BLaER1 treated with 17β-estradiol and CSF1 and Interleukin-3, amounts not matched to agents 10 nM and 100 nM (cell line): ENCODE results near the gene C16orf90.
A peak's percentile ranks its signal among the peaks of the same experiment; 100 is the strongest.
"Not testable (repeated sequence)": the region's sequence is repeated elsewhere in the genome, so short reads cannot be mapped to it uniquely, and the experiment has no call there.

Experiments
- H3K27ac ChIP-seq, 11 experiments: shearing (Covaris generic); formaldehyde crosslinking; 2 replicates each; pipeline ENCODE4 v1.8.1; 2022
- H3K27me3 ChIP-seq, 11 experiments: shearing (Covaris generic); formaldehyde crosslinking; 2 replicates each; pipeline ENCODE4 v1.8.1; 2022
- H3K36me3 ChIP-seq, 11 experiments: shearing (Covaris generic); formaldehyde crosslinking; 2 replicates each; pipeline ENCODE4 v1.8.1; 2022
- H3K4me1 ChIP-seq, 10 experiments: shearing (Covaris generic); formaldehyde crosslinking; 2 replicates each; pipeline ENCODE4 v1.8.1; 2022
- H3K4me2 ChIP-seq, 11 experiments: shearing (Covaris generic); formaldehyde crosslinking; 2 replicates each; pipeline ENCODE4 v1.8.1; 2022
- H3K4me3 ChIP-seq, 10 experiments: shearing (Covaris generic); formaldehyde crosslinking; 2 replicates each; pipeline ENCODE4 v1.8.1; 2022
- H3K9ac ChIP-seq, 11 experiments: shearing (Covaris generic); formaldehyde crosslinking; 2 replicates each; pipeline ENCODE4 v1.8.1; 2022
- H3K9me3 ChIP-seq, 11 experiments: shearing (Covaris generic); formaldehyde crosslinking; replicated peaks in 1 of 11; 2 replicates each; pipeline ENCODE4 v1.8.1; 2022
- H4K20me1 ChIP-seq, 11 experiments: shearing (Covaris generic); formaldehyde crosslinking; 2 replicates each; pipeline ENCODE4 v1.8.1; 2022
- Cebpa-rat ChIP-seq, 11 experiments: shearing (Covaris generic); IDR thresholded peaks; 2 replicates each; pipeline ENCODE4 v1.8.1; 2022

C16orf90 gene

DNA sequence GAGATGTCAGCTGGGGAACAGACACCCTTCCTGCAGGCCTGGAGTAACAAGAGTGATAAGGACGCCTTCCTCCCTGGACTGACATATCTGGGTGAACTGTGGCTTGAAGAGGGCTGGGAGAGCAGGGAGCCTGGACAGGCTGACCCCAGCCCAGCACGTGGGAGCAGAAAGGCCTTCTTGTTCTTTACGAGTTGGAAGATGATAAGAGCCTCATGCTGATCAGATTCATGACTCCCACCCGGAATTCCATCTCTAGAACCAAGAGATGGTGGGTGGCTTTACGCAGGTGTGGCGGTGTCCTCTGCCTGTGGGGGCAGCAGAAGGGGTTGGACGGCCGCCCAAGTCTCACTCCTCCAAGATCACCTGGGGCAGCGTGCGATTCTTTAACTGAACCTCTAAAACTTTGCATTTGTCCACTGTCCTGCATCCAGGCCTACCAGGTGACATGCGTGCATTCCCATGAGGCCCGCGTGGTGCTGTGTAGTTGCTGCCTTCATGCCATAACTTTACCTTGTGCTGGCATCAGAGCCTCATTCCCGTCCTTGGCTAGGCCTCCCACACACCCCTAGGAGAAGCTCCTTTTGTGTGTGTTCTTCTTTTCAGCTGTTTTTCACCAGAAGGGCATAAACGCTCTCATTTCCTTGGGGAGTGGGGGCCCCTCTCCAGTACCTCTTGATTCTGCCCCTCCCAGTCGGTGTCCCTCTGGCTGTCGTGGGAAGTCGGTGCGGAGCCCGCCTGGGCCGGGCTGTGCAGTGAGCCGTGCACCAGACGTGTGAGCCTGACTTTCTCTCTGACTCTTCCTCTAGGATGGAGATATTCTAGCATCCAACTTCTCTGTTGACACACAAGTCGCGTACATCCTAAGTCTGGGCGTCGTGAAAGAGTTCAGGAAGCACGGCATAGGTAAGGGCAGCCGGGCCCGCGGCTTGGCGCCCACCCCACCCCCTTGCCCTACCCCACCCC lies 13.3 kb downstream of the C16orf90 start:
- no peak for TF ChIP-seq Cebpa-rat (IDR thresholded peaks at IDR 0.05)
- Histone ChIP-seq H3K36me3 (peaks cover 90 to 100% (median 94%) of the 10 kb centered on the region in 11 experiments), H3K27me3 (no peaks in the 10 kb centered on the region), H3K4me2 (no peak overlapping the region), H3K9me3 (no peaks in the 10 kb centered on the region), H3K9ac (no peak overlapping the region), H3K27ac (no peak overlapping the region), H4K20me1 (peaks cover 46 to 99% (median 93%) of the 10 kb centered on the region in 11 experiments; a peak in 21 of 22 replicates), H3K4me3 (no peak overlapping the region), H3K4me1 (no peaks in the 10 kb centered on the region)

DNA sequence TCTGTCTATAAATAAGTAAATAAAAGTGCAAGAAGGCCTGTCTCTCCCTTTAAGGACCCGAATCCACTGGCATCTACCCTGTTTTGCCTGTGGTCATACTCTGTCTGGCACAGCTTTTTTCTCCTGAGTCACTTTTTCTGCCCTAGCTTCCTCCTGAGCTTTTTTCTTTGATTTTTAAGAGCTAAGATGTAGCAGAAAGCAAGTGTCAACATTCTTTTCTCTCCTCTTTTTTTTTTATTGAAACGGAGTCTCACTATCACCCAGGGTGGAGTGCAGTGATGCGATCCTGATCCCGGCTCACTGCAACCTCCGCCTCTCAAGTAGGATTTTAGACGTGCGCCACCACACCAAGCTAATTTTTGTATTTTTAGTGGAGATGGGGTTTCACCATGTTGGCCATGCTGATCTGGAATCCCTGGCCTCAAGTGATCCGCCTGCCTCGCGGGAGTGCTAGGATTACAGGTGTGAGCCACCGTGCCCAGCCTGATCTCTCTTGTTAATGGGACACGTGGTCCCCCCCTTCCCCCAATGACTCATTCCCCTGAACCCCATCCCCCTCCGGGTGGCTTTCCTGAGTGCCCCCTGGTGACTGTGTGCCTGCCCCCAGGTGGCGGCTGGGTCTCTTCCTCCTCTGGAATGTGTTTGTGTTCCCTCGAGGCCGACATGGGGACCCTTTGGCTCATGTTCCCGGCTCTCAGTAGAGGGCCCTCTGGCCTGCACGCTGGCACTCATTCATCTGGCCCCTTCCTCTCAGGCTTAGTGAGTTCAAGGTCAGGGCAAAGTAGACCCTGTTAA lies 14.2 kb downstream of the C16orf90 start:
- H3K9me3 ChIP-seq: no peaks in the 10 kb centered on the region
- no peaks in the 10 kb centered on the region for H3K4me1 ChIP-seq
- H3K36me3 ChIP-seq: peaks cover 84 to 99% (median 94%) of the 10 kb centered on the region in 11 experiments
- H3K4me2 ChIP-seq: no peak overlapping the region
- H3K27ac ChIP-seq: no peak overlapping the region
- H3K27me3 ChIP-seq: no peaks in the 10 kb centered on the region
- TF ChIP-seq Cebpa-rat (IDR thresholded peaks at IDR 0.05): no peak
- no peak overlapping the region for H3K4me3 ChIP-seq
- H4K20me1 ChIP-seq: peaks cover 50 to 99% (median 94%) of the 10 kb centered on the region in 11 experiments; a peak in 21 of 22 replicates
- H3K9ac ChIP-seq: 0 out of 22 replicates have a peak overlapping the region, but pooled peaks of 1 of the 11 experiments have one; percentile 33

DNA sequence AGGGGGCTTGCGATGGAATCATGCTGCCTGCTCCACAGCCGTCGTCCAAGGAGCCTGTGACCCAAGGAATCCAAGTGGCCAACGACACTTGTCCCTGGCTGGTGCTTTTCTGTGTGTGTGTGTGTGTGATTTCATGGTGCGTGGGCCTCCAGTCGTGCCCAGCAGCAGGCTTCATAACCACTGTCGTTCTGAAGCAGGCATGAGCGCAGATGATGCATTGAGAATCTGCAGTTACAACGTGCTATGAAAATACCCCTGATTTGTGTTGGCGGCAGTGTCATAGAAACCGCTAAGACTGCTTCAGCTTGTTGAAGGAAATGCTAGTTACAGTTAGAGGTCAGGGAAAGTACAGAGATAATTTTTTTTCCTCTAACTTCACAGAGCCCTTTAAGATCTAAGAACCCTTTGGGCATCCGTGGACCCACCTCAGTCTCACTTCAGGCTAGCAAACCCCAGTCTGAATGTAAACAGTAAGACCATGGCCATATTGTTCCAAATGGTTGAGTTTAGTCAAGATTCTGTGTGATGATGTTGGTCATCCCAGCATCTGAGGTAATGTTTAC lies 15.6 kb downstream of the C16orf90 start:
- no peaks in the 10 kb centered on the region for H3K27me3 ChIP-seq
- H3K9ac ChIP-seq: no peak overlapping the region
- no peaks in the 10 kb centered on the region for H3K9me3 ChIP-seq
- H3K27ac ChIP-seq: no peak overlapping the region
- no peaks in the 10 kb centered on the region for H3K4me1 ChIP-seq
- peaks cover 54 to 99% (median 94%) of the 10 kb centered on the region in 11 experiments; a peak in 21 of 22 replicates for H4K20me1 ChIP-seq
- TF ChIP-seq Cebpa-rat (IDR thresholded peaks at IDR 0.05): no peak
- H3K4me2 ChIP-seq: no peak overlapping the region
- no peak overlapping the region for H3K4me3 ChIP-seq
- H3K36me3 ChIP-seq: peaks cover 81 to 99% (median 92%) of the 10 kb centered on the region in 11 experiments

DNA sequence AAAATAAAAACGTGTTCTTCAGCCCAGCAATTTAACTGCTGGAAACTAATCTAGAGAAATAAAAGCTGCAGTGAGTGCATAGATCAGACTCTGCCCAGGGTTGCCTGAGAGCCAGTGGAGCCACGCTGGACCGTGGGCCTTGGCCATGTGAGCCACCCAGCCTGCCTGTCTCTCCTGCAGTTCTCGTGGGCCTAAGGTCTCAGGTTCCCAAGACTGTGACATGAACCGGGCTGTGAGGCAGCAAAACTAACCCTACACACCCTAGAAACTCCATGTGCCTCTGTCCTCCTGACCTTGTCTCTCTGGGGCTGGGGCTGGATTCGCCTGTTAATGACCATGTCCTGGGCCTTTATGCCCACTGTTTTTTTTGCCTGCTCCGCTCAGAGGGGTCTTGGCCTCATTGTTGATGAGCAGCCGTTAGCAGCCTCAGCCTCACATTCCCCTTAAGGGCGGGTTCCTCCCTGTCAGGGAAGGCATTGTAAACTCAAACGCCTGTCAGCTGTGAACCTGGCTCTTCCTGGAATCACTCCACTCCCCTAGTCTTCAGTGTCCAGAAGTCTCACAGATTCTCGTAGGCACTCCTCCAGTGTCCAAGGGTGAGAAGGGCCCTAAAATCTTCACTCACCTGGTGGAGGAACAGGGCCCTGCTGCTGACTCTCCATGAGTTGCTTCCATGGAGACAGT lies 16.9 kb downstream of the C16orf90 start:
- H3K36me3 ChIP-seq: peaks cover 73 to 98% (median 89%) of the 10 kb centered on the region in 11 experiments
- no peak overlapping the region for H3K4me2 ChIP-seq
- H4K20me1 ChIP-seq: peaks cover 55 to 99% (median 94%) of the 10 kb centered on the region in 11 experiments; a peak in 21 of 22 replicates

DNA sequence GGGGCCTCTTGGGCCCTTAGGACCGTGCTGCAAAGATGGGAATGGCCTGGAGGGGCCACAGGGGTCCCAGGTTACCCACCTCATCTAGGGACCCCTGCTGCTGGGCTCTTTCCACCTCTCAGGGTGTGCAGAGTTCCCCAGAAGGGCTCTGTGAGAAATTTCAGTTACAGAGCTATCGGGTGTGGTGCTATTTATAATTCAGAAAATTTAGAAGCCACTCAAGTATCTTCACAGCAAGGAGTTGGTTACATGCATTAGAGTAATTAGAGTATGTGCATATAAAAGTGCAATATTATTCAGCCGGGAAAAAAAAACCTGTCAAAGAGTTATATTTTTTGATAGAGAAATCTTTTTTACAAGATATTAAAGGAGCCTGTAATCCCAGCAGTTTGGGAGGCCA lies 18.9 kb downstream of the C16orf90 start:
- Histone ChIP-seq H3K27ac (no peak overlapping the region), H3K27me3 (no peaks in the 10 kb centered on the region), H3K4me2 (no peak overlapping the region), H3K9me3 (peaks cover 18 to 24% (median 23%) of the 10 kb centered on the region in 11 experiments; a peak in 21 of 22 replicates), H3K4me1 (no peaks in the 10 kb centered on the region), H4K20me1 (peaks cover 51 to 100% (median 99%) of the 10 kb centered on the region in 11 experiments; a peak in 21 of 22 replicates), H3K4me3 (no peak overlapping the region), H3K9ac (no peak overlapping the region), H3K36me3 (peaks cover 75 to 99% (median 90%) of the 10 kb centered on the region in 11 experiments)
- TF ChIP-seq Cebpa-rat (IDR thresholded peaks at IDR 0.05): no peak

More for the DNA sequence above, 16.9 kb downstream of the C16orf90 start:
- H3K4me3 ChIP-seq: no peak overlapping the region
- no peak overlapping the region for H3K27ac ChIP-seq
- H3K27me3 ChIP-seq: no peaks in the 10 kb centered on the region
- TF ChIP-seq Cebpa-rat (IDR thresholded peaks at IDR 0.05): no peak
- H3K9ac ChIP-seq: no peak overlapping the region
- no peaks in the 10 kb centered on the region for H3K4me1 ChIP-seq
- peaks cover 0 to 4% (median 3%) of the 10 kb centered on the region in 11 experiments; a peak in 19 of 22 replicates for H3K9me3 ChIP-seq

DNA sequence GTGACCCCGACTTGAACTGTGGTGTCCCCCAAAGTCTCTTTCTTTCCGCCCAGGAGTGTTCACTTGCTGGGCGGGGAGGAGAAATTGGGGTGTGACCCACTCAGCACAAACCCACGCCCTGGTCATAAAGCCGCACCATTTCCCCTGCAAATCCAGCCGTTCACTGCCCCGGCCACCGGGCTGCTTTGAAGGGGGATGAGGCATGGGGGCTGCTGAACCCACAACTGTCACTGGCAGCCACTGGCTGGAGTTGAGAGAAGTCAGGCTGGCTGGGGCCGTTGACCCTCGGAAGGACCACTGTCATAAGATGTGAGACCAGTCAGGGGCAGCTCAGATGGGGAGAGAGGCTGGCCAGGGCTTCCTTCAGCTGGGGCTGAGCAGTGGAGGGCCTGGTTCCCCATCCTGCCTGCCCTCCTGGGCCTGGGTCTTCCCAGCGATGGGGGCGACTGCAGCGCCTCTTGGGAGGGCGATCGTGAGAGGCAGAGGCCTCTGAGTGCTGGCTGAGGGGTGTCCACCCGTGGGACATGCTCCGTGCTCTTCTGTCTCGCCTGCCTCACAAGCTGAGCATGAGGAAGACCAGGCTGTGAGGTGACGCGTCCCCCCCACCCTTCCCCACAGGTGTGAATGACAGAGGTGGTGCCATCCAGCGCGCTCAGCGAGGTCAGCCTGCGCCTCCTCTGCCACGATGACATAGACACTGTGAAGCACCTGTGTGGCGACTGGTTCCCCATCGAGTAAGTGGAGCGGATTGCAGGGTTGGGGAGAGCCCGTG lies 19.5 kb downstream of the C16orf90 start:
- Histone ChIP-seq H3K9ac (0 out of 22 replicates have a peak overlapping the region, but pooled peaks of 1 of the 11 experiments have one; percentile 6), H3K4me3 (no peak overlapping the region), H3K36me3 (peaks cover 75 to 99% (median 90%) of the 10 kb centered on the region in 11 experiments), H3K27me3 (no peaks in the 10 kb centered on the region), H3K4me2 (no peak overlapping the region), H3K4me1 (no peaks in the 10 kb centered on the region), H4K20me1 (peaks cover 47 to 100% (median 99%) of the 10 kb centered on the region in 11 experiments; a peak in 21 of 22 replicates), H3K9me3 (peaks cover 25 to 30% (median 29%) of the 10 kb centered on the region in 11 experiments; a peak in 21 of 22 replicates), H3K27ac (no peak overlapping the region)
- no peak for TF ChIP-seq Cebpa-rat (IDR thresholded peaks at IDR 0.05)

DNA sequence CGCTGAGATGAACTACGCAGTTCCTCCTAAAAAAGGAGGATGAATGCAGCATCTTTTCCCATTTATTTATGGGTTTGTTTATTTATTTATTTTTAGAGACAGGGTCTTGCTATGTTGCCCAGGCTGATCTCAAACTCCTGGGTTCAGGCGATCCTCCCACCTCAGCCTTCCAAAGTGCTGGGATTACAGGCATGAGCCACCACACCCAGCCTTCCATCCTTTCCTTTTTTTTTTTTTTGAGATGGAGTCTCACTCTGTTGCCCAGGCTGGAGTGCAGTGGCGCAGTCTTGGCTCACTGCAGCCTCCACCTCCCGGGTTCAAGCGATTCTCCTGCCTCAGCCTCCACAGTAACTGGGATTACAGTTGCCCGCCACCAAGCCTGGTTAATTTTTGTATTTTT lies 20.4 kb downstream of the C16orf90 start:
- H3K4me3 ChIP-seq, H3K27me3 ChIP-seq, H3K4me1 ChIP-seq, H3K27ac ChIP-seq, H3K4me2 ChIP-seq, H3K9ac ChIP-seq: not testable (repeated sequence)
- Histone ChIP-seq H3K36me3 (peaks cover 76 to 99% (median 90%) of the 10 kb centered on the region in 11 experiments), H4K20me1 (peaks cover 57 to 100% (median 99%) of the 10 kb centered on the region in 11 experiments; a peak in 21 of 22 replicates), H3K9me3 (peaks cover 34 to 39% (median 38%) of the 10 kb centered on the region in 11 experiments; a peak in 21 of 22 replicates)
